Fibroblast of skin of abdomen (primary cell): Measurements from ENCODE around the gene MYOM1.

Experiments
- DNase-seq: peaks from one replicate; pipeline ENCODE4 v3.0.0-alpha.2; 2013

Gene MYOM1

DNA sequence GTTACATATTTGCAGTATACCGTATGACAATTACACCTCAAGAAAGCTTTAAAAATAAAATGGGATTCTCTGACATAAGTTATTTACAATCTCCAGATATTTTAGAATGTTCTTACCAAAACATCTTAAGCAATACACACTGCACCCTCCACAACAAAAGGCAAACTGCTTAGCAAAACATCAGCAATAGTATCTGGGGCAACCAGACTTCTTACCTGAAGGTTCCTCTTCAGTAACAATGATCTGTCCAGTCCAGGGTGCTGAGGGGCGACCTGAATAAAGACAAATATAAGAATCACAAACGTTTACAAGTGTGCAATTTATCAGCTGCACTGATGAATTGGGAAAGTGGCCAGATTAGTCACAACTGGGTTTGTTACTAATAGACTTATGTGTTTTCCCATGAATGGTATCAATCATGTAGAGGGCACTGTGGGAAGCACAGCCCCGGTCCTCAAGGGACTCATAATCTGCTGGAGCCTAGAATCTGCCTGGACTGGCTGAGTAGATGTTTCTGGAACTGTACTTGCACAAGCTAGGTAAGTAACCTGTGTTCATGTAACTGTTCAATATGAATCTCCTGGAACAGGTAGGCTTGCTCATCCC is 70.7 kb downstream of the MYOM1 start:
- DNase-seq, result peak; percentile 43

DNA sequence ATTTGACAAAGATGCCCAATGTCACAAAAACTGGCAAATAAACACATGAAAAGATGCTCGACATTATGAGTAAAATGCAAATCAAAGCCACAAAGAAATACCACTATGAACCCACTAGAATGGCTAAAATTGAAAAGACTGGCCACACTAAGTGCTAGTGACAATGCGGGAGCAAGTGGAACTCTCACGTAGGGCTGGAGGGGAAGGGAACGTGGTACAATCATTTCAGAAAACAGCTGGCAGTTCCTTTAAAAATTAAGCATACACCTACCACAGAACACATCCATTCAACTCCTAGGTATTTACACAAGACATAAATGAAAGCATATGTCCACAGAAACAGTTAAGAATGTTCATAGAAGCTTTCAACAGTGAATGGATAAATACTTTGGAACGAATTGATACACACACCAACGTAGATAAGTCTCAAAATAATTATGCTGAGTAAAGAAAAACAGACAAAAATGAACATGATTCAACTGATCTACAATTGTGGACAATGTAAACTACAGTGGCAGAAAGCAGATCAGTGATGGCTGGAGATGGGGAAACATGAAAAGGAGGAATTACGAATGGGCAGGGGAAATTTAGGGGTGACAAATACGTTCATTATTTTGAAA is 71.7 kb downstream of the MYOM1 start:
- DNase-seq, result peak; percentile 23

DNA sequence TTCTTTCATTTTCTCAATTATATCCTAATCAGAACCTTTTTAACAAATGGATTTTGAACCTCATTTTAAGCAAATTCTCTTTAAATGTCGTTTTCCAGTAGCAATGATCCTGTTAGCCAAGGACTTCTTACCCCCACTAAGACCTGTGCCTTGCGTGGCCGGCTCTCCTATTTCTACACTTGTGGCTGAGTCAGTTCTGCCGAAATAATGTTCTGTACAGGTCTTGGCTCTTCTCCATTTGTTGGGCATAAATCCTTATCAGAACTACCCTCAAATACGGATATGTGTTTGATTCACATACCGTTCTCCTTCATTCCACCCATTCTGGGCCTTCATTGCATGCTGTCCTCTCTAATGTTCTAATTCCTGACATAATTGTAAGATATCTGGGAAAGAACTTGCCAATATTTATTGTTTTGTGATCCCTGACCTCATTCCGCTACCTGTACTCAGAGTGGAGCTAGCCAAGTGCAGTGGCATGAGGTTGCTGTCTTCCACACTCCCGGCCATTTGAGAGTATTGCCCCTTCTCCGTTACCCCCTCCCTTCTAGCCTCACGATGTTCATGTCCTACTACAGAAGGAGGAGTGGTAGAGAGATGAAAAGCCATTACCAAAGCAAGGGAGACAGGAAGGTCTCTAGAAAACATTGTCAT is 78.7 kb downstream of the MYOM1 start:
- DNase-seq, result no peak

GRCh38 chr18:3140342-3140741 is 79.4 kb downstream of the MYOM1 start:
- DNase-seq, result no peak

- no peak for DNase-seq
These were observed 80.4 kb downstream of the MYOM1 start for GRCh38 chr18:3139406-3139805.

DNA sequence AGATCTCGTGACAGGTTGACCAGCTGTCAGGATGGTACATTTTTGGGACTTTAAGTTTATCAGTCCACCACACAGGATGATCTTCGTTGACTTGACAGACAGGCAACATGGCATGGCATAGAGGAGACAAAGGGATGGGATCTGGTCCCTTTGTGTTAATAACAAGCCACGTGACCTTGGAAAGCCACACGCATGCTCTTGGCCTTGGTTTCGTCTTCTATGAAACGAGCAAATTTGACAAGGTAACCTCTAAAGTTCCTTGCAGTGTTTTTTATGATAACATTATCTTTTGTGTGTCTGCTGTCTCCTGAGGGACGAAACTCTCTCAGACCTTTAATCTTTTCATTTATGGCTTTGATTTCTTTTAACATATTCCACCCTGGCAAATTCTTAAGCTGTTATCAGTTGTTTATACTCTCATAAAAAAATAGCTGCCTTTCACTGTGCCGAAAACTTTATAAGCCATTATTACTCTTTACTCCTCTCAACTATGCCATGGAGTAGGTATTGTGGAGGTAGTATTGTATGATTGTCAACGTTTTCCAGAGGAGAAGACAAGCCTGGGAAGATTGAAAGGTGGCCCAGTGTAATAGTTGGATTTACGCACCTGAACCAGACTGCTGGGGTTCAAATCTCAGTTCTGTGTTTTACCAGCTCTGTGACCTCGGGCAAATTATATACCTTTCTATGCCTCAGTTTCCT is 81.3 kb downstream of the MYOM1 start:
- no peak for DNase-seq

GRCh38 chr18:3135536-3135935 is 84.2 kb downstream of the MYOM1 start:
- DNase-seq, result no peak

DNA sequence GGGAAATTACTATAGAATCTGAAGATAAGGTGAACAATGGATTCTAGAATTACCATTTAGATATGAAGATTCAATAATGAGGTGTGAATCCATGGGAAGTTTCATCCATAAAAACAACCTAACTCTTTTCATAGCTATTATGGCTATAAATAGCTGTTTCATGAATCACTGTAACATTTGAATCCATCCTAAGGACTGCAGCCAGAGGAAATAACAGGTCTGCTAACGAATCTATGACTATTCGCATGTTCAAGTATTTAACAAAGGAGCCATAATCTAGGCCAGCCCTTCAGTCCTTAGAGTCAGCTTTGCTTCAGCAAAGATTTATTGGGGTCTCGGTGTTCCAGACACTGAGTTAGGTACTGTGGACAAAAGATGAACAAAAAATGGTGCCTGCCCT is 87.1 kb downstream of the MYOM1 start:
- DNase-seq, result no peak

DNA sequence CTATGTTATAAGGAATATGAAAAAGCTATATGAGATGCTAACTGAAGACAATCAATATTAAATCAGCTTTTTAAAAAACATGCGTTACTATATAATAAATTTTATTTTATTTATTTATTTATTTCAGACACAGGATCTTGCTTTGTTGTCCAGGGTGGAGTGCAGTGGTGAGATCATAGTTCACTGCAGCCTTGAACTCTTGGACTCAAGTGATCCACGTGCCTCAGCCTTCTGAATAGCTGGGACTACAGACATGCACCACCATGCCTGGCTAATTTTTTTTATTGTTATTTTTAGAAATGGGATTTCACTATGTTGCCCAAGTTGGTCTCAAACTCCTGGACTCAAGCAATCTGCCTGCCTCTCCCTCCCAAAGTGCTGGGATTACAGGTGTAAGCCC is 89.4 kb downstream of the MYOM1 start:
- no peak for DNase-seq

- DNase-seq, result peak; percentile 80
These were observed 90.5 kb downstream of the MYOM1 start for GRCh38 chr18:3129053-3129864.

- DNase-seq, result no peak
These were observed 93.2 kb downstream of the MYOM1 start for GRCh38 chr18:3126457-3127097.

- DNase-seq, result no peak
These were observed 94.9 kb downstream of the MYOM1 start for GRCh38 chr18:3124822-3125221.

GRCh38 chr18:3122851-3123250 is 96.9 kb downstream of the MYOM1 start:
- no peak for DNase-seq

DNA sequence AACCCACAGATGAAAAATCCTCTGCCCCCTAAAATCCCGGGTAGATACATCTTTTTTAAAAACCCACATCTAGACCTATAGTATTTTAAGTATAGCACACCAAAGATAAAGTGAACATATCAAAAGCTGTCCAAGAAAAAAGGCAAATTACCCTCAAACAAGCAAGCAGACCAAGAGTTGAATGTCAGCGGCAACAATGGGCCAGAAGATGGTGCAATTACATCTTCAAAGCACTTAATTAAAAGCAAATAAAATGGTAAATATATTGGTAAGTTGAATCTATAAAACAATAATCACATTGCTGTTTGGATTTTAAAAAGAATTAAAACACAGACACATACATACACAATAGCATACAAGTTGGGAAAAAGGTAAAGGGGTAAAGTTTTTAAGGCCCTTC is 98.5 kb downstream of the MYOM1 start:
- DNase-seq, result no peak

- no peak for DNase-seq
These were observed 99.4 kb downstream of the MYOM1 start for GRCh38 chr18:3120356-3120755.

GRCh38 chr18:3119401-3120341 is 100.1 kb downstream of the MYOM1 start:
- DNase-seq, result no peak

DNA sequence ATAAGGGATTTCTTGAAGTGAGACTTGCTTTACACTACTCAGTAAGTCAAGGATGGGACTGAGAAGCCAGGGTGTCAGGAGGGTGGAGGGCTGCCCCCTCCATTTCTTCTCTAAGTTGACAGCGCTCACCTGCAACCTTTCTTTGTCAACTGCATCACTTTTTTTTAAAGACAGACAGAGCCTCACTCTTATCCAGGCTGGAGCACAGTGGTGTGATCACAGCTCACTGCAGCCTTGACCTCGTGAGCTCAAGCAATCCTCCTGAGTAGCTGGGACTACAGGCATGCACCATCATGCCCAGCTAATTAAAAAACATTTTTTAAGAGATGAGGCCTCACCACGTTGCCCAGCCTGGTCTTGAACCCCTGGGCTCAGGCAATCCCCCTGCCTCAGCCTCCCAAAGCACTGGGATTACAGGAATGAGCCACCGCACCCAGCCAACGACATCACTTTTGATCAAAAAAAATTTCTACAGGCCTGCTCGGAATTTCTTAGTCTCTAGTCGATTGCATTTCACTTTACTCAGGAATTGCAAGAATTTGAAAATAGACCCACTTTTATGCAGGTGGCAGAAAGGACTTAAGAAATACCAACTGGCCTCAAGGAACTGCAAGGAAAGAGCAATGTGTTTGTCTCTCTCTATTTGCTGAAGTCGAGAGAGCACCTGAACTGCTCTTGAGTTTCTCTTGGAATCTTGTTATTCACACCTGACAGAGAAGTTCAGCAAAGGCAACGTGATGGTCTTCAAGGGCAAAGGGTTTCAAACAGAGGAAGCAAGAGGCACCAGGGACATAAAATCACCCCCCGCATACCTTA is 101.4 kb downstream of the MYOM1 start:
- DNase-seq, result no peak

DNA sequence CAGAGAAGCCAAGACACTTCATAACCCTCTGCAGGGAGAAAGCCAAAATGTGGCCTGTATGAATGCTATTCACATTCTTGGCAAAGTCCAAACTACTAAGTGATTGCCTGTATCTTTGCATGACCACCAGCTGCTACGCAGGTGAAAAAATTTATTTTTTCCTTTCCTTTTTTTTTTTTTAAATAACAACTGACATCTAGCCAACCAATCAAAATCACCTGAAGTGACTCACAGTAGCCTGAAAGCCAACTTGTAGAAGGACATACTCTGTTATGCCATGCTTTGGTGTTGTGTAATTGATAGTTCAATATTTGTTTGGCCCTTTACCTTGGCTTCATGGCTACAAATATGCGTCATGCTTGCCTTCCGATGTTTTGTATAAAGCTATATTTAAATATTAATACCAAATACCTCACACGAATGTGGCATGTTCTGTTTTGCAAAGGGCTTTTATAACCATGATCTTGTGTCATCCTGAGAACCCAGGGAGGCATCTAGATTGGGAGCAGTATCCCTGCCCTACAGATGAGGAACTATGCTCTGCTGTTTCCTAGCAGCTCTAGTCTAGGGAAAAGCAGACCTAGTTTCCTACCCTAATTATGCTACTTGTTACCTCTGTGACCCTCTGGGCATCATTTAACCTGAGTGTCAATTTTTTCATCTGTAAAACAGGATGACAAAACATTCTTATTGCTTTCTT is 102.1 kb downstream of the MYOM1 start:
- no peak for DNase-seq

GRCh38 chr18:3115447-3116030 is 104.2 kb downstream of the MYOM1 start:
- DNase-seq, result no peak
